ENCODE data around the gene ZNF664.

Gene ZNF664

GRCh38 chr12:124002021-124002644 is 29.1 kb downstream of the ZNF664 start:
- DNase-seq (ENCODE audit: extremely low spot score): no peak
- CTCF ChIA-PET: no interaction called here
- no peak for TF ChIP-seq FOXK2 (IDR thresholded peaks at IDR 0.05)
- no peak for TF ChIP-seq ARNT (IDR thresholded peaks at IDR 0.05)
- TF ChIP-seq BHLHE40 (IDR thresholded peaks at IDR 0.05; ENCODE audit: borderline replicate concordance): no peak
- no peak for TF ChIP-seq TARDBP (IDR thresholded peaks at IDR 0.05)
- no peak for TF ChIP-seq LEF1 (IDR thresholded peaks at IDR 0.05; ENCODE audit: borderline replicate concordance)
- no peak for TF ChIP-seq FOXA1 (IDR thresholded peaks at IDR 0.05)
- no peak for TF ChIP-seq FOXM1 (IDR thresholded peaks at IDR 0.05; ENCODE audit: borderline replicate concordance)
- TF ChIP-seq NFRKB (IDR thresholded peaks at IDR 0.05): no peak
- no peak for TF ChIP-seq ELF4 (IDR thresholded peaks at IDR 0.05)
- TF ChIP-seq ZNF384 (IDR thresholded peaks at IDR 0.05): no peak
- no peak for TF ChIP-seq PKNOX1 (IDR thresholded peaks at IDR 0.05)
- no peak for TF ChIP-seq CTBP1 (IDR thresholded peaks at IDR 0.05; ENCODE audit: borderline replicate concordance)
- TF ChIP-seq SUZ12 (IDR thresholded peaks at IDR 0.05): no peak
- no peak for TF ChIP-seq L3MBTL2 (conservative IDR thresholded peaks at IDR 0.05)
- no peak for TF ChIP-seq HDGF (IDR thresholded peaks at IDR 0.05; ENCODE audit: borderline replicate concordance)
- no peak for TF ChIP-seq SP1 (IDR thresholded peaks at IDR 0.05)
- POLR2A ChIA-PET: no interaction called here

- no peak for DNase-seq (ENCODE audit: extremely low spot score)
- CTCF ChIA-PET: no interaction called here
- TF ChIP-seq FOXA1 (IDR thresholded peaks at IDR 0.05) (no peak), TARDBP (IDR thresholded peaks at IDR 0.05) (no peak), PKNOX1 (IDR thresholded peaks at IDR 0.05) (no peak), LEF1 (IDR thresholded peaks at IDR 0.05; ENCODE audit: borderline replicate concordance) (no peak), ARNT (IDR thresholded peaks at IDR 0.05) (no peak), NFRKB (IDR thresholded peaks at IDR 0.05) (no peak), CTBP1 (IDR thresholded peaks at IDR 0.05; ENCODE audit: borderline replicate concordance) (no peak), SP1 (IDR thresholded peaks at IDR 0.05) (no peak), FOXM1 (IDR thresholded peaks at IDR 0.05; ENCODE audit: borderline replicate concordance) (no peak), HDGF (IDR thresholded peaks at IDR 0.05; ENCODE audit: borderline replicate concordance) (no peak), SUZ12 (IDR thresholded peaks at IDR 0.05) (no peak), ZNF384 (IDR thresholded peaks at IDR 0.05) (no peak), L3MBTL2 (conservative IDR thresholded peaks at IDR 0.05) (no peak), ELF4 (IDR thresholded peaks at IDR 0.05) (no peak), BHLHE40 (IDR thresholded peaks at IDR 0.05; ENCODE audit: borderline replicate concordance) (no peak), FOXK2 (IDR thresholded peaks at IDR 0.05) (no peak)
- POLR2A ChIA-PET: no interaction called here
These were observed 29.6 kb downstream of the ZNF664 start for GRCh38 chr12:124002654-124003053.

GRCh38 chr12:124004233-124004875 is 31.3 kb downstream of the ZNF664 start:
- TF ChIP-seq L3MBTL2 (conservative IDR thresholded peaks at IDR 0.05) (no peak), HDGF (IDR thresholded peaks at IDR 0.05; ENCODE audit: borderline replicate concordance) (no peak), ZNF384 (IDR thresholded peaks at IDR 0.05) (no peak), ELF4 (IDR thresholded peaks at IDR 0.05) (no peak), FOXA1 (IDR thresholded peaks at IDR 0.05) (no peak), LEF1 (IDR thresholded peaks at IDR 0.05; ENCODE audit: borderline replicate concordance) (no peak), ARNT (IDR thresholded peaks at IDR 0.05) (no peak), SP1 (IDR thresholded peaks at IDR 0.05) (no peak), SUZ12 (IDR thresholded peaks at IDR 0.05) (no peak), TARDBP (IDR thresholded peaks at IDR 0.05) (no peak)
- DNase-seq (ENCODE audit: extremely low spot score): no peak
- POLR2A ChIA-PET: no interaction called here
- CTCF ChIA-PET: interaction anchor here (1.4 kb wide), 1 partner anchor 17 kb away, joined by 3 read pairs; no protein-coding TSS in a partner anchor

GRCh38 chr12:124006085-124006845 is 33.2 kb downstream of the ZNF664 start:
- CTCF ChIA-PET: no interaction called here
- POLR2A ChIA-PET: no interaction called here

More at GRCh38 chr12:124006085-124006845, 33.2 kb downstream of the ZNF664 start:
- DNase-seq (ENCODE audit: extremely low spot score): no peak
- TF ChIP-seq PKNOX1 (IDR thresholded peaks at IDR 0.05) (no peak), LEF1 (IDR thresholded peaks at IDR 0.05; ENCODE audit: borderline replicate concordance) (no peak), ZNF384 (IDR thresholded peaks at IDR 0.05) (no peak), CTBP1 (IDR thresholded peaks at IDR 0.05; ENCODE audit: borderline replicate concordance) (no peak), SP1 (IDR thresholded peaks at IDR 0.05) (no peak), HDGF (IDR thresholded peaks at IDR 0.05; ENCODE audit: borderline replicate concordance) (no peak), NFRKB (IDR thresholded peaks at IDR 0.05) (no peak), SUZ12 (IDR thresholded peaks at IDR 0.05) (no peak), ELF4 (IDR thresholded peaks at IDR 0.05) (no peak), TARDBP (IDR thresholded peaks at IDR 0.05) (no peak), ARNT (IDR thresholded peaks at IDR 0.05) (no peak), L3MBTL2 (conservative IDR thresholded peaks at IDR 0.05) (no peak), FOXA1 (IDR thresholded peaks at IDR 0.05) (no peak), BHLHE40 (IDR thresholded peaks at IDR 0.05; ENCODE audit: borderline replicate concordance) (no peak), FOXM1 (IDR thresholded peaks at IDR 0.05; ENCODE audit: borderline replicate concordance) (no peak), FOXK2 (IDR thresholded peaks at IDR 0.05) (no peak)

Data from HEK293T (cell line).